H1 (cell line): ENCODE data around the gene GALNT9. TPM values are rescaled to one million over a fixed set of nuclear protein-coding genes. Genes with fewer than 3 reads are reported as not detected.

ENCODE experiments used
- CTCF ChIA-PET: fragments of 300-600 bp; sonication (Branson Sonifier 250); formaldehyde crosslinking; loops from one replicate; lab custom pipeline; 2021; ENCODE audit not compliant: partially characterized antibody; lab: Charles Lee
- POLR2A ChIA-PET: fragments of 300-600 bp; sonication (Branson Sonifier 250); formaldehyde crosslinking; loops from one replicate; lab custom pipeline; 2021; ENCODE audit warnings: inconsistent platforms; ENCODE audit not compliant: partially characterized antibody; lab: Charles Lee
- DNase-seq, 2 experiments: peaks; one replicate each; pipeline versions ENCODE4 v3.0.0 to v3.0.0-alpha.2; 2010 to 2022; ENCODE audit warnings: low spot score in 2 of 2, low read depth in 1 of 2, mixed read lengths in 1 of 2
- FAIRE-seq: peaks from 2 replicates; lab custom pipeline; 2011; peaks lifted over from hg19 to GRCh38; lab: Jason Lieb, UNC
- H2AFZ ChIP-seq: 2 replicates; pipeline ENCODE4 v1.8.1; 2012; ENCODE audit warnings: low read length, inconsistent platforms
- H2AK5ac ChIP-seq: 2 replicates; pipeline ENCODE4 v1.6.1; 2013; ENCODE audit warnings: low read depth, low read length
- H2BK120ac ChIP-seq: replicated peaks from 2 replicates; pipeline ENCODE3; 2013; ENCODE audit warnings: low read depth, low read length, inconsistent platforms
- H2BK12ac ChIP-seq: 2 replicates; pipeline ENCODE4 v1.6.1; 2013; ENCODE audit warnings: low read depth, low read length
- H2BK15ac ChIP-seq: 2 replicates; pipeline ENCODE4 v1.6.1; 2013; ENCODE audit warnings: low read length
- H2BK20ac ChIP-seq: 2 replicates; pipeline ENCODE4 v1.6.1; 2013; ENCODE audit warnings: low read length
- H2BK5ac ChIP-seq: 2 replicates; pipeline ENCODE4 v1.6.1; 2013; ENCODE audit warnings: low read depth, low read length
- H3K14ac ChIP-seq: 2 replicates; pipeline ENCODE4 v1.6.1; 2013; ENCODE audit warnings: inconsistent platforms; ENCODE audit not compliant: insufficient read length
- H3K18ac ChIP-seq: 2 replicates; pipeline ENCODE4 v1.6.1; 2013; ENCODE audit warnings: low read length; ENCODE audit errors: extremely low read depth
- H3K23ac ChIP-seq: 2 replicates; pipeline ENCODE4 v1.6.1; 2013; ENCODE audit warnings: inconsistent platforms; ENCODE audit not compliant: insufficient read length
- H3K23me2 ChIP-seq: 2 replicates; pipeline ENCODE4 v1.6.1; 2013; ENCODE audit warnings: low read depth, low read length
- H3K27ac ChIP-seq: 2 replicates; pipeline ENCODE4 v1.6.1; 2011; ENCODE audit warnings: low read depth, low read length, inconsistent platforms
- H3K27me3 ChIP-seq, 4 experiments: replicated peaks in 1 of 4; 1 replicate in 1 of 4; 2 replicates in 3 of 4; pipeline versions ENCODE4 v1.6.1 to v1.8.1; 2011 to 2013; ENCODE audit warnings: low read length in 3 of 4, mild to moderate bottlenecking in 3 of 4, inconsistent platforms in 2 of 4, mixed read lengths in 2 of 4, moderate library complexity in 1 of 4; ENCODE audit not compliant: control insufficient read depth in 3 of 4, insufficient read depth in 3 of 4; ENCODE audit errors: extremely low read depth in 1 of 4
- H3K36me3 ChIP-seq, 4 experiments: 2 replicates each; pipeline versions ENCODE4 v1.6.1 to v1.8.1; 2011 to 2013; ENCODE audit warnings: mild to moderate bottlenecking in 4 of 4, low read length in 3 of 4, moderate library complexity in 2 of 4, control low read depth in 1 of 4, inconsistent platforms in 1 of 4; ENCODE audit not compliant: insufficient read depth in 4 of 4, control insufficient read depth in 2 of 4
- H3K4ac ChIP-seq: replicated peaks from 2 replicates; pipeline ENCODE3; 2013; ENCODE audit warnings: low read length, low read depth, mixed read lengths, inconsistent platforms; ENCODE audit not compliant: insufficient read length
- H3K4me1 ChIP-seq, 4 experiments: replicated peaks in 1 of 4; 1 replicate in 1 of 4; 2 replicates in 3 of 4; pipeline versions ENCODE4 v1.6.1 to v1.8.1; 2011 to 2013; ENCODE audit warnings: low read length in 3 of 4, inconsistent platforms in 2 of 4, mixed read lengths in 1 of 4; ENCODE audit not compliant: insufficient read depth in 4 of 4, control insufficient read depth in 3 of 4
- H3K4me2 ChIP-seq, 2 experiments: 2 replicates each; pipeline versions ENCODE4 v1.6.1 to v1.8.1; 2011 to 2013; ENCODE audit warnings: low read depth in 2 of 2, low read length in 2 of 2, control low read depth in 1 of 2, inconsistent platforms in 1 of 2, mild to moderate bottlenecking in 1 of 2; ENCODE audit not compliant: insufficient read depth in 1 of 2
- H3K4me3 ChIP-seq, 4 experiments: fragments of 200-600, 300-600 bp in 1 of 4; sonication (generic), shearing (Covaris generic), sonication (Bioruptor Twin) in 1 of 4; 2 replicates each; pipeline versions ENCODE4 v1.5.1 to v1.8.1; 2011 to 2016; ENCODE audit warnings: low read length in 4 of 4, low read depth in 3 of 4, control low read depth in 2 of 4, inconsistent platforms in 2 of 4, mild to moderate bottlenecking in 2 of 4, mixed read lengths in 1 of 4, moderate library complexity in 1 of 4; ENCODE audit not compliant: insufficient read depth in 2 of 4; ENCODE audit errors: extremely low read depth in 1 of 4
- H3K56ac ChIP-seq: replicated peaks from 2 replicates; pipeline ENCODE3; 2013; ENCODE audit warnings: low read depth, mild to moderate bottlenecking, mixed read lengths, low read length, inconsistent platforms; ENCODE audit not compliant: insufficient read length
- H3K79me1 ChIP-seq: 2 replicates; pipeline ENCODE4 v1.6.1; 2013; ENCODE audit warnings: low read depth, low read length, control low read depth
- H3K79me2 ChIP-seq, 2 experiments: 2 replicates each; pipeline versions ENCODE4 v1.6.1 to v1.8.1; 2012 to 2013; ENCODE audit warnings: low read length in 2 of 2, mild to moderate bottlenecking in 2 of 2, inconsistent platforms in 1 of 2; ENCODE audit not compliant: insufficient read depth in 2 of 2, control insufficient read depth in 1 of 2
- H3K9ac ChIP-seq, 4 experiments: replicated peaks in 1 of 4; 1 replicate in 1 of 4; 2 replicates in 3 of 4; pipeline versions ENCODE4 v1.6.1 to v1.8.1; 2011 to 2013; ENCODE audit warnings: low read depth in 3 of 4, low read length in 3 of 4, control low read depth in 2 of 4, mild to moderate bottlenecking in 2 of 4, moderate library complexity in 2 of 4, inconsistent platforms in 1 of 4; ENCODE audit errors: extremely low read depth in 1 of 4
- H3K9me3 ChIP-seq, 2 experiments: 2 replicates each; pipeline versions ENCODE4 v1.6.1 to v1.8.1; 2012 to 2013; ENCODE audit warnings: mild to moderate bottlenecking in 2 of 2, moderate library complexity in 2 of 2, control low read depth in 1 of 2, inconsistent platforms in 1 of 2, low read depth in 1 of 2, low read length in 1 of 2, mixed read lengths in 1 of 2; ENCODE audit not compliant: insufficient read depth in 2 of 2
- H4K20me1 ChIP-seq, 2 experiments: replicated peaks in 1 of 2; 2 replicates each; pipeline versions ENCODE3 to v1.8.1; 2011 to 2013; ENCODE audit warnings: inconsistent platforms in 2 of 2, low read length in 2 of 2, mild to moderate bottlenecking in 1 of 2; ENCODE audit not compliant: insufficient read depth in 2 of 2, control insufficient read depth in 1 of 2
- H4K5ac ChIP-seq: 2 replicates; pipeline ENCODE4 v1.6.1; 2013; ENCODE audit warnings: low read length, low read depth, mixed read lengths, inconsistent platforms; ENCODE audit not compliant: insufficient read length
- H4K8ac ChIP-seq: 2 replicates; pipeline ENCODE4 v1.8.0; 2013; ENCODE audit warnings: mild to moderate bottlenecking, moderate library complexity, low read length, inconsistent platforms; ENCODE audit not compliant: insufficient read depth; ENCODE audit errors: extremely low read depth
- H4K91ac ChIP-seq: replicated peaks from 2 replicates; pipeline ENCODE3; 2013; ENCODE audit warnings: low read length, mixed read lengths, inconsistent platforms; ENCODE audit not compliant: insufficient read length
- CBX5 ChIP-seq: fragments of 300-800, 300-1000 bp; sonication (generic); IDR thresholded peaks from 2 replicates; pipeline ENCODE4 v1.7.1; 2016; ENCODE audit warnings: antibody characterized with exemption, low read length, low read depth
- EZH2 ChIP-seq: fragments of 200-600 bp; sonication (generic); IDR thresholded peaks from 2 replicates; pipeline ENCODE4 v1.7.1; 2012; ENCODE audit warnings: low read depth, mild to moderate bottlenecking, moderate library complexity, low read length, inconsistent platforms; ENCODE audit not compliant: severe bottlenecking
- GTF2F1 ChIP-seq: IDR thresholded peaks from 2 replicates; pipeline ENCODE4 v1.6.1; 2012; ENCODE audit warnings: low read depth, low read length, improper control_type of control experiment, borderline replicate concordance
- POLR2A ChIP-seq, 2 experiments: IDR thresholded peaks; 1 replicate in 1 of 2; 2 replicates in 1 of 2; pipeline ENCODE4 v1.6.1; 2011; ENCODE audit warnings: low read depth in 2 of 2, low read length in 2 of 2, mild to moderate bottlenecking in 2 of 2; ENCODE audit errors: control extremely low read depth in 1 of 2
- SAP30 ChIP-seq: fragments of 300-600 bp; sonication (generic); IDR thresholded peaks from 2 replicates; pipeline ENCODE4 v1.7.1; 2012; ENCODE audit warnings: low read length, moderate library complexity, mild to moderate bottlenecking, inconsistent platforms; ENCODE audit not compliant: insufficient read depth, insufficient replicate concordance
- TAF7 ChIP-seq: optimal IDR thresholded peaks from 2 replicates; pipeline ENCODE3; 2011; ENCODE audit warnings: low read depth, mild to moderate bottlenecking, inconsistent platforms, low read length, moderate library complexity, borderline replicate concordance
- TBP ChIP-seq: IDR thresholded peaks from 2 replicates; pipeline ENCODE4 v1.6.1; 2011; ENCODE audit warnings: low read depth, low read length, improper control_type of control experiment
- WGBS, 2 experiments: shearing (Covaris generic) in 1 of 2; methylation state at CpG; one replicate each; pipeline versions ENCODE4 v1.1.6 to v1.1.7; 2013 to 2015; ENCODE audit warnings: low lambda C conversion rate in 2 of 2, mixed read lengths in 2 of 2, inconsistent platforms in 1 of 2, low coverage in 1 of 2, missing lambda C conversion rate in 1 of 2; ENCODE audit not compliant: insufficient replicate concordance in 2 of 2, insufficient coverage in 1 of 2, insufficient read length in 1 of 2; ENCODE audit errors: extremely low coverage in 1 of 2, missing lambda C conversion rate in 1 of 2; 5-methylcytosine and 5-hydroxymethylcytosine counted together
- polyA plus RNA-seq, 7 experiments: library from polyadenylated mRNA; depleted of rRNA in 3 of 7; stranded (reverse) in 5 of 7; unstranded in 2 of 7; fragments of >200 nt in 5 of 7; fragments of 200-250 nt in 2 of 7; gene quantifications; 1 replicate in 5 of 7; 2 replicates in 1 of 7; 4 replicates in 1 of 7; pipeline versions ENCODE4 v1.2.1 to v1.2.3, GENCODE V29; 2011 to 2013; ENCODE audit warnings: missing spikeins in 2 of 7, mixed read lengths in 2 of 7
- total RNA-seq: library from RNA; stranded (reverse); fragmentation: NEBNext Ultra II Directional; extraction: Animal tissue kit (Norgen Biotek cat#: 25700); gene quantifications from 2 replicates; pipeline ENCODE4 v1.2.1, GENCODE V29; 2021

GALNT9 gene
- total and polyA plus RNA-seq, 2 of the 8 experiments (the other 6 are each of a cell fraction or from before 2014, with no cell fraction given): 2.0 to 3.6 TPM

DNA sequence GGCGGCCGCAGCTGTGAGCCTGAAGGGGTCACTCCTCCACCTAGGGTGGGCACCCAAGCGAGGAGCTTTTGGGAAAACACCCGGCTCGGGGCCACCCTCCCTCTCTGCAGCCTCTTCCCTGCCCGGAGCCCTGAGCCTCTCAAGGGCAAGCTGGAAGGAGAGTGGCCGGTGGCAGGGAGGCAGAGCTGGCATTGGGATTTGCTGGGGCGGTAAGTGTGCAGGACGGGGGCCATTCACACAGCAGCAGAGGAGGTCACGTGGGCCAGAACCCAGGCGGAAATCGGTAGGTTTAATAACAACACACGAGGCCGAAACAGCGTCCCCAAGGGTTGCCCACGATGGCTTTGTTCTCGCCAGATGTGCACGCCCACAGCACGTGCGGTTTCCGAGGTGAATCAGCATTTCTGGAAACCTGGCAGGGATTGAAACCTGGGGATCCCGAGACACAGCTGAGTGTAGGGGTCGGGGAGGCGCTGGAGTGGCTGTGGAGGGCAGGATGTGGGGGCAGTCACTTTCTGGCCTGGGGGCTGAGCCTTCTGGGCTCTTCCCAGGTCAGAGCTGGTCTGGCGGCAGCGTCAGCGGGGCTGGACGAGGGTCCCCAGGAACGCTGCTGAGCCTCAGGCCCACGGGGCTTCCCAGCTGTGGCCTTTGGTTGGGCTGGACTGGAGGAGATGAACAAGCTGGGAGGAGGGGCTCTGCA, 161.6 kb downstream of the GALNT9 start:
- Histone ChIP-seq H2BK12ac (no peak overlapping the region), H3K79me2 (no peaks in the 10 kb centered on the region), H4K91ac (no peak overlapping the region), H3K23me2 (peaks cover 15% of the 10 kb centered on the region; the same call in 1 of the 2 replicates), H2AFZ (no peak overlapping the region), H2BK20ac (no peak overlapping the region), H3K4me3 (no peak overlapping the region), H3K56ac (no peak overlapping the region), H4K20me1 (peaks cover 0 to 11% of the 10 kb centered on the region in 2 experiments), H4K5ac (no peak overlapping the region), H2BK5ac (no peak overlapping the region), H3K4me1 (no peaks in the 10 kb centered on the region; a peak in 1 of 7 replicates), H3K4me2 (no peak overlapping the region)
- DNase-seq: no peak
- CTCF ChIA-PET: interaction anchor here (0.9 to 1.4 kb wide), 5 partner anchors 11 to 247 kb away, joined by 3 to 4 read pairs (median 4); no protein-coding TSS in a partner anchor
- no peak for TF ChIP-seq EZH2
- no peak for TF ChIP-seq TBP
- TF ChIP-seq TAF7: no peak
- TF ChIP-seq CBX5: no peak
- no peak for TF ChIP-seq GTF2F1
- no peak for TF ChIP-seq POLR2A (IDR thresholded peaks at IDR 0.05; ENCODE audit: control extremely low read depth in 1 of 2, low read depth in 2 of 2, low read length in 2 of 2)
- no peak for TF ChIP-seq SAP30
- TF ChIP-seq, all 59 proteins: peak for 0
- H2BK120ac ChIP-seq: no peak overlapping the region
- no peak overlapping the region for H3K27ac ChIP-seq
- no peak for FAIRE-seq
- WGBS, 2 experiments: 89% methylated on average over 29 of the region's 30 CpGs; no CpG with 5 or more reads in 1 of the 2 experiments
- H3K23ac ChIP-seq: no peak overlapping the region
- H3K14ac ChIP-seq: no peak overlapping the region
- no peak overlapping the region for H3K9ac ChIP-seq
- H4K8ac ChIP-seq: no peak overlapping the region
- no peaks in the 10 kb centered on the region for H3K36me3 ChIP-seq
- H3K9me3 ChIP-seq: no peaks in the 10 kb centered on the region
- H2AK5ac ChIP-seq: no peak overlapping the region
- H3K79me1 ChIP-seq: no peaks in the 10 kb centered on the region
- H3K4ac ChIP-seq: no peak overlapping the region
- POLR2A ChIA-PET: interaction anchor here (0.6 to 1.5 kb wide), 5 partner anchors 12 to 202 kb away, joined by 3 read pairs; no protein-coding TSS in a partner anchor
- H3K27me3 ChIP-seq: peaks cover 0 to 12% (median 8%) of the 10 kb centered on the region in 4 experiments; a peak in 4 of 7 replicates
- H2BK15ac ChIP-seq: no peak overlapping the region
- H3K18ac ChIP-seq: no peak overlapping the region
